GM18520 (cell line): ENCODE data around the gene ZNF548.

Experiments
- ATAC-seq: cut with Tn5 transposase; IDR thresholded peaks from one replicate; pipeline ENCODE4 v1.9.1; 2021; ENCODE audit not compliant: unreplicated experiment

The ZNF548 gene

DNA sequence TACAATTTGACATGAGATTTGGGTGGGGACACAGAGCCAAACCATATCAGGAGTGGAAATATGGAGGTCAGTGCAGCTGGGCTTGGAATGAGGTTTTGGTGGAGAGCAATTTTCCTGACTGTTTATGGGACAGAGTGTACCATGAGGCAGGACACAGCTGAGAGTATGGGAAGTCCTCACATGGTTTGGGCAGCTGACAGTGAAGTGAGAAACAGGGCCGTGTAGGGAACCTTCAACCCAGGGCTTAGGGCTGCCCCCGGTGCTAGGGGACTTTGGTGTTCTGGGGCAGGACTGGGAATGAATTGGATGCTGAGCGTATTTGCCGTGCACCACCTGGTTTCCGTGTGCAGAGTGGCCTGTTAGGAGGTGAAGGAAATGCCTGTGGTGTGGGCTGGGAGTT lies 6.1 kb downstream of the ZNF548 start:
- no peak for ATAC-seq

DNA sequence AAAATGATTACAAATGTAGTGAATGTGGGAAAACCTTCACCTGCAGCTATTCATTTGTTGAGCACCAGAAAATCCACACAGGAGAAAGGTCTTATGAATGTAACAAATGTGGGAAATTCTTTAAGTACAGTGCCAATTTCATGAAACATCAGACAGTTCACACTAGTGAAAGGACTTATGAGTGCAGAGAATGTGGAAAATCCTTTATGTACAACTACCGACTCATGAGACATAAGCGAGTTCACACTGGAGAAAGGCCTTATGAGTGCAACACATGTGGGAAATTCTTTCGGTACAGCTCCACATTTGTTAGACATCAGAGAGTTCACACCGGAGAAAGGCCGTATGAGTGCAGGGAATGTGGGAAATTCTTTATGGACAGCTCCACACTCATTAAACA lies 9.2 kb downstream of the ZNF548 start:
- ATAC-seq, result no peak

DNA sequence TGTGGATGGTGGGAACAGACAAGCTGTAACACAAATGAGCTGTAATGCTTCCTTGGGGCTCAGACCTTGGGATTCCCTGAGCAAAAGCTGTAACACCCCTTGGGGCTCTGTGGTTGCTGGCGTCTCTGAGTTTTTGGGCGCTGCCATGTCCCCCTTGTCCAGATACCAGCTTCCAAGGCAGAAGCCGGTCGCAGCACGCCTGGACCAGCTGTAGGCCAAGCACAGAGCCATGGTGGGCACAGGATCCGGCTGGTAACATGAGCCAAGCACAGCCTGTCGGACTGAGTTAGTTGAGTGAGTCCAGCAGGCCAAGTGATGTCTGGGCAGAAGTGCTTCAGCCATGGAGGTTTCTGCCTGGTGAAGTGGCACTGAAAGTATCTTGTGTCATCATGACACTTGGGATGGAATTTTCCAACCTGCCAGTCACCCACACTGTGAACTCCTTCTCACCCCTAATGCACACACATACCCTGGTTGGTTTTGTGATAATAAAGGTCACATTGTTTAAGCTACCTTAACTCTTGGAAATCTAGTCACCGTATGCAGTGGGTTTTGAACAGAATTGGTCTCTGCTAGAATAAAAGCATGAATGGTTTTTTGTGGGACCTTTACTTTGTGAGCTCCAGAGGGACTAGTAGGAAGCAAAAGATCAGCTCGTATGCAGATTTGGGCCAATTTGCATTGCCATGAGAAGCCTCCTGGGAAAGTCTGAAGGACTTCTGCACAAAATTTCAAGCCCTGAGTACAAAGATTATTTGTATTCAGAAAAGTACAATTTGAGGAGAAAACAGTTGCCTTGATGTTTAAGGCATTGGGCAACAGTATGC lies 14.3 kb downstream of the ZNF548 start:
- ATAC-seq, result no peak

DNA sequence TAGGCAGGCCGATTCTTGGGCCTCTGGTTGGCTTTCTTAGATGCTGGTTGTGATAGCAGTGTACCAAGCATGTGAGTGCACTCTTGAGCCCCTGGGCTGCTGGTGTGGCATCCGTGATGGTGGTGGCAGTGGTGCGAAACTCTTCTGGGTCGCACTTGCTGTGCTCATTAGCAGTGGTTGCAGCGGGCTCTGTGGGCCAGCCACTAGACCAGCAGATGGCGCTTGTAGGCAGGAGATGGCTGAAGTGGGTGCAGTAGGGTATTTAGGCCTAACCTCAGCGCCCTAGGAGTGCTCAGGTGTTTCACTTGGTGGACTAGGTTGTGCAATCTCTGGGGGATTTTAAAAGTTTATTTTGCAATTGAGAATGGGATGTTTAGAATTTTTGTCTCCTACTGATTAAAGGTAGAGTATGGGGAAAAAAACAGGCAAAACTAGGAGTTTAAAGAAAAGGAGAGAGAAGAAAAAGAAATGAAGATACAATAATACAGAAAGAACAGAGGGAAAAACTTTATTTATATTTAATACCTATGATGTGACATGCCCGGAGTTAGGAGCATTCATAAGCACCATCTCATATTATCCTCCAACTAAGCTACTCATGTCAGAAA lies 17.0 kb downstream of the ZNF548 start:
- ATAC-seq, result no peak

DNA sequence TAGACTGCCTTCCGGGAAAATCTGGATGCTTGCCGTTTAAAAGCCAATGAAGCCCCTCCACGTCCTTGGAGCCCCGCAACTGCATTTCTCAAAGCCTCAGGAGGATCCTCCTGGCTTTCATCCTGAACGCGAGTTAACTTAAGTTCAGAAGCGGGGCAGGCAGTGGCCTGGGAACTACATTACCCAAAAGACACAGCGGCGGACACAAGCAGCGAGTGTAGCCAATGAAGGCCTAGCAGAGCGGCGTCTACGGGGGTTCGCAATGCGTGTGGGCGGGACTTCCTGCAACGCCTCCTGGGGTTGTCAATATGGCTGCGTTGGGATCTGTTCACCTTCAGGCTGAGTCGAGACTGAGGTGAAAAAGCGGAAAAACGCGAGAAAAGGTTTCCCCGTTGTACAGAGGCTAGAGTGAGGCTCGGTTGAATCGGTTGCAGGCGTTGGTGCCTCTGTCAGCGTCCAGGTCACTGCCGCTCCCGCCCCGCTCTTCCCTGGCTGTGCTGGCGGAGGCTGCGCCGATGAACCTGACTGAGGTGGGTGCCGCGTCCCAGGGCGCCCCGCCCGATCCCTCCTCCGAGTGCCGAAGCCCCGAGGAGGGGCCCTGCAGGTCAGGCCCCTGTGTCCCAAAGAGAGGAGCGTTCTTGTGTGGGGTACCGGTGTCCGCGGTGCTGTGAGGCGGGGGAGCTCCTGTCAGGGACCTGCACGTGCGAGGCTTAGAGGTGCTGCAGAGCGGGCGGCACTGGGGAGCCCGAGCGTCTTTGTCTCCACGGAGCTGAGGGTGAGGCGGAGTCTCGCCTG lies 21.4 kb downstream of the ZNF548 start, which contains the start of gene ZNF17:
TSS of gene ZNF17 (plus strand) at position 285 of the 795 bp plus-strand sequence. CDS start 2,455 bp downstream, outside the sequence.
- ATAC-seq, result peak; percentile 98

DNA sequence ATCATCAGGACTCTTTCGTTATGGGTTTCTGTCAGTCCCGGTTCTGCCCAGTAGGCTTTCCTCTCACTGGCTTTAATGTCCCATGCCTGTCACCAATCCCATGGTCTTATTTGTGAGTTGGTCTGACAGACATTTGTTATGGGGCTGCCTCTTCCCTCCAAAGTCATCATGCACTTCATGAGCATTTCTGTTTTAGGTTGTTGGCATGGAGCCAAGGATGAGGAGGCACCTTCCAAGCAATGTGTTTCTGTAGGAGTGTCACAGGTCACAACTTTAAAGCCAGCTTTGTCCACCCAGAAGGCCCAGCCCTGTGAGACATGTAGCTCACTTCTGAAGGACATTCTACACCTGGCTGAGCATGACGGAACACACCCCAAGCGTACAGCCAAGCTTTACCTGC lies 29.8 kb downstream of the ZNF548 start:
- no peak for ATAC-seq

DNA sequence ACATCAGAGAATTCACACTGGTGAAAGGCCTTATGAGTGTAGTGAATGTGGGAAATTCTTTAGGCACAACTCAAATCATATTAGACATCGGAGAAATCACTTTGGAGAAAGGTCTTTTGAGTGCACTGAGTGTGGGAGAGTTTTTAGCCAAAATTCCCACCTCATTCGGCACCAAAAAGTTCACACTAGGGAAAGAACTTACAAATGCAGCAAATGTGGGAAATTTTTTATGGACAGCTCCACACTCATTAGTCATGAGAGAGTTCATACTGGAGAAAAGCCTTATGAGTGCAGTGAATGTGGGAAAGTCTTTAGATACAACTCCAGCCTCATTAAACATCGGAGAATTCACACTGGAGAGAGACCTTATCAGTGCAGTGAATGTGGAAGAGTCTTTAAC lies 31.4 kb downstream of the ZNF548 start:
- ATAC-seq, result no peak

DNA sequence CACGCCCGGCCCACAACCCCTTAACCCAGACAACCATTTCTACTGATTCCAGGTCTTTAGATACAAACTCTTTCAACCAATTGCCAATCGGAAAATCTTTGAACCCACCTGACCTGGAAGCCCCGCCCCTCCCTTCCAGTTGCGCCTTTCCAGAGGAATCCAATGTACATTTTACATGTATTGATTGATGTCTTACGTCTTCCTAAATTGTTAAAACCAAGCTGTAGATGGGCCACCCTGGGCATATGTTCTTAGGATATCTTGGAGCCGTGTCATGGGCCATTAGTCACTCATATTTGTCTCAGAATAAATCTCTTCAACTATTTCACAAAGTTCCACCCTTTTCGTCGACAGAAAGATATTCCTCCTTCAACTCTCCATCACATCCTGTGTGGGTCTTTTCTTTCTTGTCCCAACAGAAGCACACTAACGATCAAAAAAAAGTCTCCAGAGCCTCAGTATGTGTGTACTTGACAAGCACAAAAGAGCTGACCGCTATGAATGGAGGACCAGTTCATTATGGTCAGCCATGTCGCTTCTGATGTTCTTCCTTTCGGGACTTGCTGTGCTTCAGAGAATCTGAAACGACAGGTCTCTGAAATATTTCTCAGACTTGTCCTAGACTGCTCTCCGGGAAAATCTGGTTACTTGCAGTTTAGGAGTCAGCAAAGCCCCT lies 44.9 kb downstream of the ZNF548 start:
- no peak for ATAC-seq

DNA sequence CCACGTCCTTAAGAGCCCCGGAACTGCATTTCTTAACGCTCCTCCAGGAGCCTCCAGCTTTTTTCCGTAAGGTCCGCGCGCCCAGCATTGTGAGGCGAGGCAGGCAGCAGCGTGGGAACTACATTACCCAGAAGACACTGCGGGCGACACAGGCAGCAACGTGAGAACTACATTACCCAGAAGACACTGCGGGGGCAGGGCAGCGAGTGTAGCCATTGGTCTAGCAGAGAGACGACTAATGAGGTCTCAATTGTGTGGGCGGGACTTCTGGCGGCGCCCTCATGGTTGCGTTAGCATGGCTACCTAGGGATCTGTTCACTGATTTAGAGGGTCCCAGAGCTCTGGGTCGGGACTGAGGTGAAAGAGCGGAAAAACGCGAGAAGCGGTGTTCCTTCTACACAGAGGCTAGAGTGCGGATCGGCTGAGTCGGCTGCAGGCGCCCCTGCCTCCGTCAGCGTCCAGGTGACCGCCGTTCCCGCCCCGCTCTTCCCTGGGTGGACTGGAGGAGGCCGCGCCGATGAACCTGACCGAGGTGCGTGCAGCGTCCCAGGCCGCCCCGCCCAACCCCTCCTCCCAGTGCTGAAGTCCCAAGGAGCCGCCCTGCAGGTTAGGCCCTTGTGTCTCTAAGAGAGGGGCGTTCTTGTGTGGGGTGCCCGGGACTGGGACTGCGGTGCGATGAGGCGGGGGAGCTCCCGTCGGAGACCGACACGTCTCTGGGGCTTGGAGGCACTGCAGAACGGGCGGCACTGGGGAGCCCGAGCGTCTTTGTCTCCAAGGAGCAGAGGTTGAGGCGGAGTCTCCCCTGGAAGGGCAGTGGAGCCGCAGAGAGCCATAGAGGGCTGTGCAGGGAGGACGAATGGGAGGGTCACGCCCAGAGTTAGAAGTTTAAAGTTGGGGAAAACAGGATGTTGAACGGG lies 45.7 kb downstream of the ZNF548 start, which contains the start of gene ZNF749:
TSS of gene ZNF749 (plus strand) at position 264 of the 917 bp plus-strand sequence. CDS start at position 518, 254 bp downstream.
- ATAC-seq, result peak; percentile 96

DNA sequence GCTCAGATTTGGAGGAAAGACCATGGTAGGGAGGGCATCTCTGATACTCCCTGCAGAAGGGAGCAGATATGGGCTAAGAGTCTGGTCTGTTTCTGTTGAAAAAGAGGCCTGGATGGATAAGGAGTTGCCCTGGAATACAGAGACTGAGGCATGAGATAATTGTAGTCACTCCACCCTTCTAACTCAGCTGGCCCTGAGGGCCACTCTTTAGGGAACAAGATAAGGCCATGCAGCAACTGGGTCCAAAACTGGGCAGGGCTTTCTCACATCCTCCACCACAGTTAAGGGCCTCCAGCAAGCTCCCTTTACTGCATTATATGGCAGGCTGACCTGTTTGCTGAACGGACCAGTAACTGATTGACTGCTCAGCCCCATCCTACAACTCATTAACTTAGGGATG lies 46.8 kb downstream of the ZNF548 start:
- no peak for ATAC-seq

DNA sequence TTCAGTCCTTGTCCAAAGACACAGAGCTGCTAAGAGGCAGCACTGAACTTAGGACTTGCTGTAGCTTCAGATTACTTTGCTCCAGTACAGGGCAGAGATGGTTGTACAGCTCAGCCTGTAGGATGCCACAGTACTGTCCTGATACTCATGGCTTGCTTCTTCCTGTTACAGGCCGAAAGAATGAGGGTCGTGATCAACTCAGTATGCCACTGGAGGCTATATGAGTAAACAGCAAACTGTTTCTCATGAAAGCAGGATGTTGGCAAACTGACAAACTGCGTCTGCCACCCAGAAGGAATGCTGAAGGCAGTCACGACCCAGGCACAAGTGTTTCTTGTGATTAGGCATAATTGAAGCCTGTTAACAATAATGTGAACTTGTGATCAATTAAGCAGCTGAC lies 48.3 kb downstream of the ZNF548 start:
- no peak for ATAC-seq

DNA sequence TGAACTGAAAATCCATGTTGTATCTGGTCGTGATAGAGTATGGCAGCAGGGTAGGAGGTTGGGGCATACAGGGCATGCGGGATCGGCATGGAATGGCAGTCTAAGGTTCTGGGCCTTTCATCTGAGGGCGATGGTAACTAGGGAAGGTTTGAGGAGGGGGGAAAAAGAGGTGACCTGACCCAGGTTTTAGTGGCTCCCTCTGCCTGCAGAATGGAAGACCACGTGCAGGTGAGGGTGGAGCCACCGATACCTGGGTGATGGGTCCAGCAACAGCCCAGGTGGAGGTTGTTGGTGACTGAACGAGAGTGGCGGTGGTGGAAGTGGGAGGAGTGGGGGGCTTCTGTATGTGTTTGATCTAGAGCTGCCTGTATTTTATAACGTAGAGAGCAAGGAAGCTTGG lies 49.3 kb downstream of the ZNF548 start:
- ATAC-seq, result no peak

DNA sequence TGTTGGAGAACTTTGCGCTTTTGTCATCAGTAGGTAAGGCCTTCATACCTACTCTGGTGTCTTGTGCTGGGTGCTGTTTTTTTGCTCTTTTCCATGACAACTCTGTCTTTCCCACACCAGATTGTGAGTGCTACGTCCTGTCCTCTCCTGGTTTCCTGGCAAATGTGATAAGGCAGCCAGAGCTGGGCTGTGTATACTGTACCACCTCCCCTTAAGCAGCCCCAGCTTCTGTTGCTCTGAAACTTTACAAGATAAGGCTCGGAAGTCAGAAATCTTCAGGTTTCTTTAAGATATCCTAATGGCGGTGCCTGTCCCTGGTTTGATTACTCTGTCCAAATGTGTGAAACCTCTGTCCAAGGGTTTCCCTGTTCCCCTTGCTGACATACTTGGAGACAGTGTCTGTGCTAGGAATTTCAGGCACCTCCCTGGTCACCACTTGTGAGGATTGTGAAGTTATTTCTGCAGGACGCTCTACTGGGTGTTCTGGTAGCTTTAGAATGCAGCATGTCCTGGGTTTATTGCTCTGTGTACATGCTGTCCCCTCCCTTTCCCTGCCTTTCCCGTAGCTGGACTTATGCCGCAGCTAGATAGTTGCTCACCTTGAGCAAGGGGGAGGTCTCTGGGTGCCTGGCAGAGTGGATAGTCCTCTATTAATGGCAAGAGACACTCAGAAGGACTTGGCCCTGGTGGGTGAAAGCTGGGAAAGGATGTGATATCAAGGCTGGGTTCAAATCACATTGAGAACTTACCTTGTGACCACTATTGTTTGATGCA lies 52.5 kb downstream of the ZNF548 start:
- no peak for ATAC-seq

DNA sequence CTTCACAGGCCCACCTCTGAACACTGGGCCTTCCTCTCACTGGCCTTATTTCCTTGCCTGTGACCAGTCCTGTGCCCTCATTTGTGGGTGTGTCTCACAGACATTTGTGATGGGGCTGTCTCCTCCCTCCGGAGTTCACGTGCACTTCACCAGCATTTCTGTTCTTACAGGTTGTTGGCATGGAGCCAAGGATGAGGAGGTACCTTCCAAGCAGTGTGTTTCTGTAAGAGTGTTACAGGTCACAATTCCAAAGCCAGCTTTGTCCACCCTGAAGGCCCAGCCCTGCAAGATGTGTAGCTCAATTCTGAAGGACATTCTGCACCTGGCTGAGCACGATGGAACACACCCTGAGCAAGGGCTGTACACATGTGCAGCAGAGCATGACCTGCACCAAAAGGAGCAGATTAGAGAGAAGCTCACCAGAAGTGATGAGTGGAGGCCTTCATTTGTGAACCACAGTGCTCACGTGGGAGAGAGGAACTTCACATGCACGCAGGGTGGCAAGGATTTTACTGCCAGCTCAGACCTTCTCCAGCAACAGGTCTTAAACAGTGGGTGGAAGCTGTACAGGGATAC lies 53.6 kb downstream of the ZNF548 start:
- no peak for ATAC-seq

DNA sequence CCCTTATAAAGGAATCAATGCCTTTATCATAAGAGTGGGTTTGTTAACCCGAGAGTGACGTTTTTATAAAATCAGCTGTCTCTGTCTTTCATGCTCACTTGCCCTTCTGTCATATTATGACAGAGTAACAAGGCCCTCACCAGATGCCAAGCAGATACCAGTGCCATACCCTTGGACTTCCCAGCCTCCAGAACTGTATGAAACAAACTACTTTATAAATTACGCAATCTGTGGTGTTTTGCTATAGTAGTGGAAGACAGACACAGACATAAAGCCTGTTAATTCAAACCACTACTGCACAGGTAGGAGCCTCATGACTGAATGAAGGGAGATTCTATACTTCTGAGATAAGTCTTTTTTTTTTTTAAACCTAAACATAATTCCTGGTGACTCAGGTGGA lies 62.7 kb downstream of the ZNF548 start:
- no peak for ATAC-seq
